ENCODE data around the gene SEMA3C.

SEMA3C gene

GRCh38 chr7:80731281-80731680 lies 187.6 kb downstream of the SEMA3C start:
- no peak overlapping the region for H3K9ac ChIP-seq (ENCODE audit: low read length)
- H3K27me3 ChIP-seq (ENCODE audit: control insufficient read depth, insufficient read depth, low read length) = no peaks in the 10 kb centered on the region
- no peaks in the 10 kb centered on the region for H3K9me3 ChIP-seq (ENCODE audit: control insufficient read depth, low read length)
- no peaks in the 10 kb centered on the region for H3K36me3 ChIP-seq (ENCODE audit: control insufficient read depth, insufficient read depth, low read length)
- H3K4me3 ChIP-seq (ENCODE audit: low read length) = no peak overlapping the region
- H3K4me1 ChIP-seq (ENCODE audit: control insufficient read depth, insufficient read depth, low read length) = no peaks in the 10 kb centered on the region

DNA sequence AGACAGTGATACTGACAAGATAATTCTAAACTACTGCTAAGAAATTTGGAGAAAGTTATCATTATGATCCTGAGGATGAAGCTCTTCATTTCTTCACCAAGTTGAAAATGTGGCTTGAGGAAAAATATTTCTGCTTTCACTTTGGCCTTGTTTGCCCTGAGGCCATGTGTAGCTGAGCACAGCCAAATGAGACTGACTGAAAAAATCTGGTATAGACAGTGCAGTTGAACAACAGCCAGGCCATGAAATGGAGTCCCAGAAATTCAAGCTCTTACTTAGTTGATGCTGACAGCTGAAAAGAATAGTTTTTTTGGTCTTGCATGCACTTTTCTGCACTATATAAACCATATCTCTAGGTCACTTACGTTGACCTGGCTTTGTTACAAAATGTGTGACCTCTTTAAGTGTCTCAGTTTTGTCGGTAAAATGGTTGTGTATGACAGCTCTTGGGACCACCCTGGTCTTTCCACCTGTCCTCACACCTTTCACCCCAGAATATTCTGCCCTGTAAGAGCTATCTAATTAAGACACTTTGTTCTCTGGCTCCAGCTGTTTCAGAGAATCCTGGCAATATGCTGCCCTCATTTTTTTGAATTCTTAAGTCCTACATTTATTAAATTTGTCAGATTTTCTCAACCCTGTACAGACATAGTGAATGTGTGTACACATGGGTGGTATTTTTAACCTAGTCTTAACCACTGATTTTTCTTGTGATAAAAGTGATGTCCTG lies 189.1 kb downstream of the SEMA3C start:
- no peaks in the 10 kb centered on the region for H3K36me3 ChIP-seq (ENCODE audit: control insufficient read depth, insufficient read depth, low read length)
- H3K9me3 ChIP-seq (ENCODE audit: control insufficient read depth, low read length) = no peaks in the 10 kb centered on the region
- H3K4me3 ChIP-seq (ENCODE audit: low read length) = no peak overlapping the region
- no peaks in the 10 kb centered on the region for H3K27me3 ChIP-seq (ENCODE audit: control insufficient read depth, insufficient read depth, low read length)
- H3K9ac ChIP-seq (ENCODE audit: low read length) = no peak overlapping the region
- H3K4me1 ChIP-seq (ENCODE audit: control insufficient read depth, insufficient read depth, low read length) = no peaks in the 10 kb centered on the region

GRCh38 chr7:80726666-80727065 lies 192.2 kb downstream of the SEMA3C start:
- no peaks in the 10 kb centered on the region for H3K4me1 ChIP-seq (ENCODE audit: control insufficient read depth, insufficient read depth, low read length)
- no peaks in the 10 kb centered on the region for H3K36me3 ChIP-seq (ENCODE audit: control insufficient read depth, insufficient read depth, low read length)
- H3K9ac ChIP-seq (ENCODE audit: low read length) = no peak overlapping the region
- no peaks in the 10 kb centered on the region for H3K9me3 ChIP-seq (ENCODE audit: control insufficient read depth, low read length)
- H3K4me3 ChIP-seq (ENCODE audit: low read length) = no peak overlapping the region
- no peaks in the 10 kb centered on the region for H3K27me3 ChIP-seq (ENCODE audit: control insufficient read depth, insufficient read depth, low read length)

GRCh38 chr7:80725181-80725611 lies 193.7 kb downstream of the SEMA3C start:
- Histone ChIP-seq H3K9ac (ENCODE audit: low read length) (no peak overlapping the region), H3K4me3 (ENCODE audit: low read length) (no peak overlapping the region), H3K27me3 (ENCODE audit: control insufficient read depth, insufficient read depth, low read length) (no peaks in the 10 kb centered on the region), H3K9me3 (ENCODE audit: control insufficient read depth, low read length) (no peaks in the 10 kb centered on the region), H3K4me1 (ENCODE audit: control insufficient read depth, insufficient read depth, low read length) (no peaks in the 10 kb centered on the region), H3K36me3 (ENCODE audit: control insufficient read depth, insufficient read depth, low read length) (no peaks in the 10 kb centered on the region)

DNA sequence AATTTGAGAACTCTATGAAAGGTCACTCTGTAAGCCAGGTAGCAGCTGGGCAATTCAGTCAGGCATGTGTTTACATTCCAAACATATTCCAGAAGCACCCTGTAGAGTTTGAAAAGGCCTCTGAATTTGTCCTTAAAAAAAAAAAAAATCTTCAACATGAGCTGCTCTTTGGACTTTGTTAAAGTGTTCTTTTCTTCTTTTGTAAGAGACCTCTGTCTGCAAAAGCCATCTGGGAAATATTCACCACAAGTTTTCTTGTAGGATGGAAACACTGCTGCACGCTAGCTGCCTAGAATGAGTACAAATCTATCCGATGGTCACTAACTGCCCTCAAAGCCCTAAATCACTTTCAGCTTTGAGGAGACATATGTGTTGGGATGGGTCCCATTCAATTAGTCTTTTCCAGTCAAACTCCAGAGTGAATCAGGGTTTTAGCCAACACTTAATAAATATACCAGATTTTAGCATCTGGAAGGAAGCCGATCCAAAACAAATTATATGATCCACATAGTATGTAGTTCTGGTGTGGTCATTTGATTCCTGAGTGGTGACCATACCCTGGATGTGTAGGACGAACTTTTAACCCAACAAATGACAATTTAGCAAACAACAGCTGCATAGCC lies 194.5 kb downstream of the SEMA3C start:
- H3K4me1 ChIP-seq (ENCODE audit: control insufficient read depth, insufficient read depth, low read length) = no peaks in the 10 kb centered on the region
- H3K27me3 ChIP-seq (ENCODE audit: control insufficient read depth, insufficient read depth, low read length) = no peaks in the 10 kb centered on the region
- no peak overlapping the region for H3K9ac ChIP-seq (ENCODE audit: low read length)
- no peaks in the 10 kb centered on the region for H3K9me3 ChIP-seq (ENCODE audit: control insufficient read depth, low read length)
- H3K4me3 ChIP-seq (ENCODE audit: low read length) = no peak overlapping the region
- no peaks in the 10 kb centered on the region for H3K36me3 ChIP-seq (ENCODE audit: control insufficient read depth, insufficient read depth, low read length)

DNA sequence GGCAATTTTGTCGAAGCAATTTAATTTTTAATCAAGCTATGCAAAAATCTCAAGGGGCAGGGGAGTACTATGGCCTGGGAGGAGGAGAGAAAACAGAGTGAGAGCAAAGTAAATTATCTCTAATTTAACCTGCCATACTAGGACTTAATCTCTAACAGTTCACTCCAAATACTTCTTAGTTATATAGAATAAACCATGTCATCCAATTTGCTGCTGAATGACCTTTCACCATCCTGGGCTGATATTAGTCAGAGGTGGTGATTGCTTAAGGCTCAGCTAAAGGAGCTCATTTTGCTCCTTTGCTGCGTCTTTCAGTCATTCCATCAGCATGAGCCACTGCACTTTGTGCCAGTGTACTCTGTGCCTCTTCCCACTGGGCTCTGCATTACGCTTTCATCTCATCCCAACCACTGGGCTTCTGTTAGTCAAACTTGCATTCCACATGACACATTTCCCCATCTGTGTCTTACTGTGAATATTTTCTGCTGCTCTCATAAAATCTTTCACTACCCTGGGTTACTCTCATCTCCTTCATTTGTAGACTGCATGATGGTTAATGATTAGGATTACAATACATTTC lies 196.1 kb downstream of the SEMA3C start:
- no peak overlapping the region for H3K9ac ChIP-seq (ENCODE audit: low read length)
- no peak overlapping the region for H3K4me3 ChIP-seq (ENCODE audit: low read length)
- H3K36me3 ChIP-seq (ENCODE audit: control insufficient read depth, insufficient read depth, low read length) = no peaks in the 10 kb centered on the region
- no peaks in the 10 kb centered on the region for H3K9me3 ChIP-seq (ENCODE audit: control insufficient read depth, low read length)
- no peaks in the 10 kb centered on the region for H3K4me1 ChIP-seq (ENCODE audit: control insufficient read depth, insufficient read depth, low read length)
- no peaks in the 10 kb centered on the region for H3K27me3 ChIP-seq (ENCODE audit: control insufficient read depth, insufficient read depth, low read length)

DNA sequence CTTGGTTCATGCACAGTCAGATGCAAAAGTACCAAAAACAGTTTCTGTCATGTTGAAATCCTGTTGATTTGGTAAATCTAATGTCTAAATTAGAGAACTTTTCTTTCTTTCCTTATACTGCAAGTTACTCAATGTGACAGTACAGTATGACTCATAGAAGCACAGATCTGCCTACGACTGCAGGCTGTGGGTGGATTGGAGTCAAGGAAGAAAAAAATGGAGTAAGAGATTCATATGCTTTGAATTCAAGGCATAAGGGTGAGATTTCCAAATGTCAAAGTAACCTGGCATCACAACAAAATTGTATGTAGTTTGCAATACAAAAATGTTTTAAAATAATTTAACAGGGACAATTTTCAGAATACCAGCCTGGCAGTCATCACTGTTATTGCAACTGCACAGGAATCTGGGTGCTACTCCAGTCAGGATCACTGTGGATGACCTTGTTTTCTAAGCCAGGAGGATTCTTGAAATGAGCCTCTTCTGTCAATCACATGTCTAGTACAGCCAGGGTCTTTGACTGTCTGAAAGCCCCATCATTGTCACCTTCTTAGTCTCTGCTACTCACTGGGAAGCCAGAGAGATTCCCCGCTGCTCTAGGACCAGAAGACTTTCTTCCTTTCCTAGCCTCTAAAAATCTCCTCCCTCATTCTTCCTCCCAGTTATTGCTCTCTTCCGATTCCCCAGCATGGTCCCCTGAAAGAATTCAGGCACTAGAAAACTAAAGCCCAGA lies 196.8 kb downstream of the SEMA3C start:
- Histone ChIP-seq H3K9ac (ENCODE audit: low read length) (no peak overlapping the region), H3K9me3 (ENCODE audit: control insufficient read depth, low read length) (no peaks in the 10 kb centered on the region), H3K4me1 (ENCODE audit: control insufficient read depth, insufficient read depth, low read length) (no peaks in the 10 kb centered on the region)

GRCh38 chr7:80720146-80720545 lies 198.7 kb downstream of the SEMA3C start:
- Histone ChIP-seq H3K9ac (ENCODE audit: low read length) (no peak overlapping the region), H3K36me3 (ENCODE audit: control insufficient read depth, insufficient read depth, low read length) (no peaks in the 10 kb centered on the region), H3K27me3 (ENCODE audit: control insufficient read depth, insufficient read depth, low read length) (no peaks in the 10 kb centered on the region), H3K4me3 (ENCODE audit: low read length) (no peak overlapping the region), H3K4me1 (ENCODE audit: control insufficient read depth, insufficient read depth, low read length) (no peaks in the 10 kb centered on the region), H3K9me3 (ENCODE audit: control insufficient read depth, low read length) (no peaks in the 10 kb centered on the region)

More for the DNA sequence above, 196.8 kb downstream of the SEMA3C start:
- Histone ChIP-seq H3K4me3 (ENCODE audit: low read length) (no peak overlapping the region), H3K27me3 (ENCODE audit: control insufficient read depth, insufficient read depth, low read length) (no peaks in the 10 kb centered on the region), H3K36me3 (ENCODE audit: control insufficient read depth, insufficient read depth, low read length) (no peaks in the 10 kb centered on the region)

DNA sequence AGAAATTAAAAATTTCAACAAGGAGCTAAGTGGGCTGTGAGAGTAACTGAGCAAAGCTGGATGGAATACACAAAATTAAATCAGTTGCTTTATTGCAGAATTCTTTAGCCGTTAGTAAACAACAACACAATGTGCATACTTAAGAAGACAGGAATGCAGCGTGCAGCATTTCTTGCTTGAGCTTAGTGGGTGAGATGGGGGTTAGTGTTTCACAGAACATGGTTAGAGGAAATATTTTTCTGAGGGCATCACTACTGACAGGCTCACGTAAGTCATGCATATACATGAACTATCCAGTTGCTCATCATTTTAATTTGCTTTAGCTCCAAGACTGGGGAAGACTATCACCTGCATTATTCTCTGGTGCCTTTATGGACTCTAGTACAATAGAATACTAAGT lies 199.6 kb downstream of the SEMA3C start:
- Histone ChIP-seq H3K9ac (ENCODE audit: low read length) (no peak overlapping the region), H3K27me3 (ENCODE audit: control insufficient read depth, insufficient read depth, low read length) (no peaks in the 10 kb centered on the region), H3K4me3 (ENCODE audit: low read length) (no peak overlapping the region), H3K9me3 (ENCODE audit: control insufficient read depth, low read length) (no peaks in the 10 kb centered on the region), H3K36me3 (ENCODE audit: control insufficient read depth, insufficient read depth, low read length) (no peaks in the 10 kb centered on the region), H3K4me1 (ENCODE audit: control insufficient read depth, insufficient read depth, low read length) (no peaks in the 10 kb centered on the region)

GRCh38 chr7:80711531-80711930 lies 207.3 kb downstream of the SEMA3C start:
- H3K27me3 ChIP-seq (ENCODE audit: control insufficient read depth, insufficient read depth, low read length) = no peaks in the 10 kb centered on the region
- H3K4me1 ChIP-seq (ENCODE audit: control insufficient read depth, insufficient read depth, low read length) = no peaks in the 10 kb centered on the region
- H3K9me3 ChIP-seq (ENCODE audit: control insufficient read depth, low read length) = no peaks in the 10 kb centered on the region
- H3K4me3 ChIP-seq (ENCODE audit: low read length) = no peak overlapping the region
- H3K36me3 ChIP-seq (ENCODE audit: control insufficient read depth, insufficient read depth, low read length) = no peaks in the 10 kb centered on the region
- H3K9ac ChIP-seq (ENCODE audit: low read length) = no peak overlapping the region

DNA sequence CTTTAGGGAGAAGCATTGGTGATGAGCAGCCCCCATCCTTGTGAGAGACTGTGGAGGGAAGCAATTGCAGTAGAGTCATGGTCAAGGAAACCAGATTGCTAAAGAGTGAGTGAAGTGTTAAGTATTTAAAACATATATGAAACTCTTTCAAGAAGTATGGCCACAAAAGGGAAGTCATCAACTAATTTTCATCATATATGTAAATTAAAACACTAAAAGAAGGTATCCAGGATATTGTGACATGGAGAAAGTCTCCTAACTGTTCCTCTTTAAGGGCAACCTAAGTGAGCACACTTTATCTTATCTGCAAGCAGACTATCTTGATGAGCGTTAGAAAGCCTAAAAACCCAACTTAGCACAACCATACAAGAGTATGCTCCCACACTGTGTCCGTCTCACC lies 210.7 kb downstream of the SEMA3C start:
- Histone ChIP-seq H3K9me3 (ENCODE audit: control insufficient read depth, low read length) (no peaks in the 10 kb centered on the region), H3K4me1 (ENCODE audit: control insufficient read depth, insufficient read depth, low read length) (no peaks in the 10 kb centered on the region), H3K9ac (ENCODE audit: low read length) (no peak overlapping the region), H3K27me3 (ENCODE audit: control insufficient read depth, insufficient read depth, low read length) (peaks cover 10% of the 10 kb centered on the region), H3K36me3 (ENCODE audit: control insufficient read depth, insufficient read depth, low read length) (no peaks in the 10 kb centered on the region), H3K4me3 (ENCODE audit: low read length) (no peak overlapping the region)

- no peaks in the 10 kb centered on the region for H3K9me3 ChIP-seq (ENCODE audit: control insufficient read depth, low read length)
- no peaks in the 10 kb centered on the region for H3K4me1 ChIP-seq (ENCODE audit: control insufficient read depth, insufficient read depth, low read length)
- peaks cover 10% of the 10 kb centered on the region for H3K27me3 ChIP-seq (ENCODE audit: control insufficient read depth, insufficient read depth, low read length)
- H3K9ac ChIP-seq (ENCODE audit: low read length) = no peak overlapping the region
- no peak overlapping the region for H3K4me3 ChIP-seq (ENCODE audit: low read length)
- no peaks in the 10 kb centered on the region for H3K36me3 ChIP-seq (ENCODE audit: control insufficient read depth, insufficient read depth, low read length)
Observed at GRCh38 chr7:80707318-80707717, 211.5 kb downstream of the SEMA3C start.

All from mucosa of stomach (tissue), 1 donor.